HG03571 (cell line): ENCODE data around the gene HLX.

Source experiments
- ATAC-seq: cut with Tn5 transposase; IDR thresholded peaks from one replicate; pipeline ENCODE4 v1.9.1; 2021; ENCODE audit not compliant: unreplicated experiment

HLX gene

GRCh38 chr1:220924331-220924970, 45.2 kb downstream of the HLX start:
- no peak for ATAC-seq

- ATAC-seq = no peak
These were observed 46.5 kb downstream of the HLX start for GRCh38 chr1:220925707-220926106.

GRCh38 chr1:220926146-220926545, 46.9 kb downstream of the HLX start:
- no peak for ATAC-seq

GRCh38 chr1:220927442-220927841, 48.2 kb downstream of the HLX start:
- no peak for ATAC-seq

DNA sequence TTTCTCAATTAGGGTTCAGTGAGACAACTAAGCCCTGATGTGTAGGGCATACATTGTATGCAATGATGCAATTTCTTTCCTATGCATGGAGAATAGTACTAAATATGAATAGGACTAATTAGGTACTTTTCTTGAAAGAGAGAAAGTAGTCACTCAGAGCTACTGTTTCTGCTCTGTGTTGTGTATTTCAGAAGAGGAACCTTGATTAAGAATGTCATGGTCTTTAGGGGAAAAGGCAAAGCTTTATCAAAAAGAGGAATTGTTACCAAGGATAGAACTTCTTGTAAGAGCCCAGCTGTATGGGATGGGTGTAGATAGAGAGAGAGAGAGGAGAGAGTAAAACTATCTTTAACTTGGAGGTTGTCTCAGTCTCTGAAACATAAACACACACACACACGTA, 49.1 kb downstream of the HLX start:
- no peak for ATAC-seq

GRCh38 chr1:220928725-220929300, 49.6 kb downstream of the HLX start:
- no peak for ATAC-seq

GRCh38 chr1:220929304-220929703, 50.1 kb downstream of the HLX start:
- no peak for ATAC-seq
